Hematopoietic multipotent progenitor cell (in vitro differentiated cells): ENCODE measurements around the gene JPH4. TPM values are rescaled to one million over a fixed set of nuclear protein-coding genes. Genes with fewer than 3 reads are reported as not detected.
"Not testable (repeated sequence)": the region's sequence is repeated elsewhere in the genome, so short reads cannot be mapped to it uniquely, and the experiment has no call there.

Experiments
- DNase-seq, 3 donors: peaks; one replicate each; pipeline ENCODE4 v3.0.0-alpha.2; 2011 to 2015; ENCODE audit warnings: low read depth in 2 of 3, low spot score in 2 of 3
- total RNA-seq: library from RNA; depleted of rRNA; stranded (reverse); fragments of >200 nt; gene quantifications from one replicate; pipeline ENCODE4 v1.2.3, GENCODE V29; 2012

JPH4 gene
- total RNA-seq, 1 donor, result 0.27 TPM

GRCh38 chr14:23550812-23551265 is 27.8 kb downstream of the JPH4 start:
- no peak for DNase-seq

GRCh38 chr14:23550131-23550811 is 28.3 kb downstream of the JPH4 start:
- DNase-seq, result no peak

DNA sequence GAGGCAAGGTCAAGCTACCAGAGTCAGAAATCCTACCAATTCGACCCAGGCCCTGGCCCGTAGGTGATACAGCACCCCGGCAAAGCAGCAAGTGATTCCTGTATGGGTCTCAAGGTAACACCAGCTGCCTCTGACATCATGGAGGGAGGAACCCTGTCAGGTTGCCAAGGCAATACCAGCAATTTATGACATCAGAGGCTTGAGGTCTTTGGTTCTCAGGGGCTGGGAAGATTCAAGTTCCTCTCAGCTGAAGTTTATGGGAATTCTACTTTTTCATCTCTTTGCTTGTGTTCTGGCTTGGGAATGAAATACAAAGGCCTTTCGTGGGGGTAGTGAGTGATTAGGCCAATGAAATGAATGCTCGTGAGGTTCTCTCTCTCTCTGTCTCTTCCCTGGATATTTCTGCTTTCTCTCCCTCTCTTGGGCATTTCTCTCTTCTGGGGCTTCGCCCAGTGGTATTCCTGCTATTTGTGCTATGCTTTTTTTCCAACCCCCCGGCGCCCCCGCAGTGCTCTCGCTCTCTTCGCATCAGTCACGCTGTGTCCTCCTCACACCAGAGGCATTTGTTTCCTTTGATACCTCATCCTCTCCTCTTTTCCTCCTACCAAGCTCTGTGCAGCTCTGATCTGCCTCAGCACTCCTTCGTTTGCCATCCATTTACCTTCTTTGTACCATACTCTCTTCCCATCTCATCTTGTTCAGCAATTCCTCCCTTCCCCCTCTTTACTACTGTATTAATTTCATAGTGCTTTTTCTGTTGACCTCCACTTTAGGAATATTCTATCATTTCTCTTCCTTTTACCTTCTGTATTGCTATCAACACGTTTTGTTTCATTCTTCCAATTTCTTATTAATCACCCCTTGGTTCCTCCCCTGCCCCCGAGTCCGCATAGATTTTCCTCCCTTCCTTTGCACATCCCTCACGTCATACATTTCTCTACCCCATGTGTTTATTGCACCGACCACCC is 30.0 kb downstream of the JPH4 start:
- no peak for DNase-seq

- DNase-seq, result no peak
Observed at GRCh38 chr14:23547924-23548323, 30.7 kb downstream of the JPH4 start.

GRCh38 chr14:23546450-23547035 is 32.0 kb downstream of the JPH4 start:
- no peak for DNase-seq

DNA sequence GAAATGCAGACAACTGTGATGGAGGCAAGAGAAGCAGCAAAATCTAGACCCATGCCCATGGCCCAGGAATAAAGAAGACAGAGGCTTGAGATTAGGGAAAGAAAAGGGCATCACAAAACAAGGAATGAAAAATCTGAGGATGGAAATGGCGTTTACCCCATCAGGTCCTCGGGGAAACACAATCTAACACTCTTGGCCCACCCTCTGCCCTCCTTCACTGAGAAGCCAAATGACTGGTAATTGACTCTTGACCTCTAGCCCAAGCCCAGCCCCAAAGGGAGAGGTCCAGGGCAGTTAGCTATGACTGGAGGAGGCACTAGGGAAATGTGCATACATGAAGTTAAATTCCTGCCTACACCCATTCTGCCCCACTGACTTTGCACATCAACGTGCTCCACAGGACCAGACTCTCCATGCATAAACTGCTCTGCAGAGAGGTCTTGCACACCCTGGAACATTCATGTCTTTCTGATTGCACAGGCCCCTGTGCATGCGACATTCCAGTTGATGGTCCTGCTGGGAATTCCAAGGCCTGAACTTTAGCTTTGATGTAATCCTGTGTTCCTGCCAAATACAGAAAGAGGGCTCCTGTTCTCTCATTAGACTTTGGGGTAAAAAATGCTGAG is 32.7 kb downstream of the JPH4 start:
- no peak for DNase-seq

DNA sequence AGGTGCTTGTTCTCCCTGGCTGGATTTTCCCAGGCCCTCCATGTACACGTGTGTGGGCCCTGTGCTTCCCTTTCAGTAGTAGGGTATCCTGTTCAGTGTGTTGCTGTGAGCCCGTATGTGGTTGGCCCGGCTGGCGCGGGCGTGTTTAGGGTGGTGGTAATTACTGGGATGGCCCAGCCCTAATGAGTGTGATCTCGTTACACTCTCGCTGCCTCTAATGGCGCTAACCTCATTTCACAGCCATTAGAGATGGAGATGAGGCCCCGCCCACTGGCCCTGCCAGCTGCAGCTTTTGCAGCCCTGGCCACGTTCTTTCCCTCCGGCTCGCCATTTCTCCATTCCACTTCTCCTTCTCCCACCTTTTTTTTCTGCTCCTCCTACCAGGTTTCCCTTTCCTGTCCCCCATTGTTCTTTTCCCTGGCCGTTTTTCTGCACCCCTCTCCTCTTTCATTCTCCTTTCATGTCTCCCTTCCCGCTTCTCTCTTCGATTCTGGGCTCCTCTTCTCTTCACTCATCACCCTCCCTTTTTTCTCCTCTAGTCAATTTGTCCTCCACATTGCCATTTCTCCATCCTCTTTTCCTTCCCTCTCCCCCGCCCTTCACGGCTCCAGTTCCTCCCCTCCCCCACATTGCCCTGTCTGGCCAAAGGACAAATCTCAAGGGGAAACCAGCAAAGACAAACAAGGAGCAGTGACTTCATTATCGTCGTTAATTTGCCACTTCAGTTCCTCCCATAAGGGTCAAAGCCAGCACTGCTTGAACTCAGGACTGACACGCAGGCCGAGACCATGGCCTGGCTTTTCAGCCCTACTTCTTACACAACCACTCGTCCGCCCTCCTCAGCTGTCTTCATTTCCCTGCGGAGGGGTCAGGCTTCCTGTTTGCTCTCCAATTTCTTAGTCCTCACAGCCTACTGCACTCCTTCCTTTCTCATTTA is 33.8 kb downstream of the JPH4 start:
- no peak for DNase-seq

DNA sequence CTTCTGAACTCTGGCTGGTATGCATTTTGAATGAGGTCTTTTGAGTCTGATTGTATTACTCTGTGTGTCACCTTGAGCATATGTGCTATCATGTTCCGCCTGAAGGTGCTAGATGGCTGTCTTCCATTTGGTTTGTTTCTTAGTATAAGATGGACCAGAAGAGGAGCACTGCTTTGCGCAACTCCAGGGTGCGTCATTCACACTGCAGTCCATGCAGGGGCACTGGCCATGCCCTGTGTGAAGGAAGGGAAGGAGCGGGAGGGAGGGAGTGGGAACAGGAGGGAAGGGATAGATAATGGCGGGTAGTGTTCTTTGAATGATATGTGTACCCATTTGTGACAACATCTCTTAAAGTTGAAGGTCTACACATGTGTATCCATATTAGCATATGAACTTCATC is 35.2 kb downstream of the JPH4 start:
- DNase-seq, result no peak

DNA sequence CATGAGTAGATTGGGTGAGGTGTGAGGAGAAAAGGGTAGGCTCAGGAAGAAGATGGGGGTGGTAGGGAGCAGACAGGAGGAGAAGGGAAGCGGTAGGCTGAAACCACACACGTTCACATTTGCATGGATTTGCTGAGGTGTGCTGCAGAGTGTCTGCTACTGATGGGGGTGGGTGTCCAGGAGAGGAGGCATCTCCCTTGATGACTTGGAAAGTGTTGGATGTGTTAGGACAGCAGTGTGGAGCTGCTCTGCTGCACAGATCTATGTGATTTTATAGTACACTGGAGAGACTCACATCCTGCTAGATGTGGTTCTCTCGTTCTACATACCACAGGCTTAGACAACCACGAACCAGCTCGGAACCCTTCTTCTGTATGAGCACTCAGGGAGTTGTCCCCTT is 36.3 kb downstream of the JPH4 start:
- no peak for DNase-seq

DNA sequence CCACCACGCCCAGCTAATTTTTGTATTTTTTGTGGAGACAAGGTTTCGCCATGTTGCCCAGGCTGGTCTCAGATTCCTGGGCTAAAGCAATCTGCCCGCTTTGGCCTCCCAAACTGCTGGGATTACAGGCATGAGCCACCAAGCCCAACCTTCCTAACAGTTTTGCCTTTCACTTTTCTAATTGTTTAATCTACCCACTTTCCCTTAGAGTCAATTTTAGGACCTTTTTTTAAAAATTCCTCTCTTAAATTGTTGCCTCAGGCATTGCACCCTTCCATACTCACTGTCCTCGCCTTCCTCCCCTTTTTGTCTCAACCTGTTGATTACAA is 38.5 kb downstream of the JPH4 start:
- DNase-seq, result no peak

GRCh38 chr14:23539248-23540140 is 39.1 kb downstream of the JPH4 start:
- peak in 1 of 3 donors; percentile 47 for DNase-seq

DNA sequence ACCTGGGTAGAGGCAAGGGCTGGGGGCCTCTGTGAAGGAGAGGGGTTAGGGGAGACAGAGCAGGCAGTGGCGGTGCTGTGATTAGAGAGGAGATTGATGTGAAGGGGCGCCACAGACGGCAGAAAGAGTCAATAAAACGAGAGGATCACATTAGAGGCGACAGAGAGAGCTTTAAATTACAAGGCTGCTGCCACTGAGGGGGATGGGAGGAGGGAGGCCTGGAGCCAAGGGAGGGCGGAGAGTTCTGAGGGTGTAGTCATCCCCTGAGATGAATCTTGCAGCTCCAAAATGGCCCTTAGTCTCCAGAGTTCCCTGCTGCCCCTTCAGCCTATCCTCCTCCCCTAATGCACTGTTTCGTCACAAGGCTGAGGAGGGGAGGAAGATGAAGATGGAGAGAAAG is 39.8 kb downstream of the JPH4 start:
- DNase-seq, result no peak

DNA sequence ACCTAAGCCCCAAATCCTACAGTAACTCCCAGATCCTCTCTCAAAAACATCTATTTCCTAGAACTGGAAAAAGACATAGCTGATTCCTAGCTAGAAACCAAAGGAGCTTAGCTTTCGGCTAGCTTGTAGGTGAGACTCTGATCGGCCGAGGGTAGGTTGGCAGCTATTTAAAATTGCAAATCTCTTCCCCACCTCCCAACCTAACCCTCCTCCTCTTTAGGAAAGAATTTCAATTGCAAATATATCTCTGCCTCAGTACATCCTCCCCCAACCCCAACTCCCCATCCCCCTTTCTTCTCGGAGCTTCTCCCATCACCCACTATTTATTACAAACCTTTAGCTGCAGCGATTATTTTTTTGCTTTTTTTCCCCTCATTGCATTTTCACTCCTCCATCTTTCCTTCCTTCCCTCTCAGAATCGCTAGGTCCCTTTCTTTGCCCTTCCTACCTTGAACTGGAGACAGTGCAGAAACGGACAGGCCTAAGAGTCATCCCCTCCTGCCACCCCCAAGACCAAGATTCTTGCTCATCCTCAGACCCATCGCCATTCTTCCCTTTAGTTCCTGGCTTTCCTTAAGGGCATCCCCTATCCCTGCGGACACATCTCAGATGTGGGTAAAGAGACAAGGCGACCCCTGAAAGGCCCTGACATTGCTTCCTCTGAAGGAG is 40.4 kb downstream of the JPH4 start:
- DNase-seq, result no peak

DNA sequence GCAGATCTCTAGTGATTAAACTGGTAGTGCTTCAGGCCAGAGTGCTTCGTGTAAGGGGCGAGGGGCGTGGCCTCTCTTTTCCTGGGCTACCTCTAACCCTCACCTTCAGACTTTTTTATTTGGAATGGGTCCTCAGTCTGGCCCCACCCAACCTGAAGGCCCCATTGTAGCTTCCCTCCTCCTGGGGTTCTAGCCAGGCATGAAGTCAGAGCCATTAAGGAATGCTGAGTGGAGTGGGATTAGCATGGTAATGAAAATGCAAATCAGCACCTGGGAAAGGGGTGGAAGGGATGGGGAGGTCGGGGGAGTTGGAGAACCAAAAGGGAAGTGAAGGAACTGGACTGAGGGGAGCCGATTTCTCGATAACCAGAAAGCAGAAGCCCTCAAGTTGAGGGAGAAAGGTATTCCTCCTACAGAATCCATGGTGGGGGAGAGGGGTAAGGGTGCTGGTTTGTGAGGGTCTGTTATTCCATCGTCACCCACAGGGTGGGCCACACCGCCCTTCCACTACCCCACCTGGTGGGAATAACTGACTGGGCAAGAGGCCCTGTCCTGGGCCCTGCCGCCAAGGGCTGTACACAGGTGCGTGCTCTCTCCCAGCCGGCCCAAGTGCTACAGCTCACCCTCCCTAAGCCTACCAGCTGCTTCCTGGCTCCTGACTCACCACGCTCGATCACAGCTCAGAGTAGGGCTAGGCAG is 41.1 kb downstream of the JPH4 start:
- DNase-seq, result no peak

DNA sequence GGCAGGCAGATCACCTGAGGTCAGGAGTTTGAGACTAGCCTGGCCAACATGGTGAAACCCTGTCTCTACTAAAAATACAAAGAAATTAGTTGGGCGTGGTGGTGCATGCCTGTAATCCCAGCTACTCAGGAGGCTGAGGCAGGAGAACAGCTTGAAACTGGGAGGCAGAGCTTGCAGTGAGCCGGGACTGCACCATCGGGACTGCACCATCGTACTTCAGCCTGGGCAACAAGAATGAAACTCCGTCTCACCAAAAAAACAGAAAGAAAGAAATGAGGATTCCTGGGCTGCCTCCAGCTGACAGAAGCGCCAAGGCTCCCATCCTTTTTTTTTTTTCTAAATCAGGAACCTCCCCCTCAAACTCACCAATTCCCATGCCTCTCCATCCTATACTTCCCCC is 41.7 kb downstream of the JPH4 start:
- not testable (repeated sequence) for DNase-seq

GRCh38 chr14:23536494-23536893 is 42.1 kb downstream of the JPH4 start:
- no peak for DNase-seq

GRCh38 chr14:23535943-23536342 is 42.6 kb downstream of the JPH4 start:
- no peak for DNase-seq
